ENCODE results near the gene VWCE.

The VWCE gene

DNA sequence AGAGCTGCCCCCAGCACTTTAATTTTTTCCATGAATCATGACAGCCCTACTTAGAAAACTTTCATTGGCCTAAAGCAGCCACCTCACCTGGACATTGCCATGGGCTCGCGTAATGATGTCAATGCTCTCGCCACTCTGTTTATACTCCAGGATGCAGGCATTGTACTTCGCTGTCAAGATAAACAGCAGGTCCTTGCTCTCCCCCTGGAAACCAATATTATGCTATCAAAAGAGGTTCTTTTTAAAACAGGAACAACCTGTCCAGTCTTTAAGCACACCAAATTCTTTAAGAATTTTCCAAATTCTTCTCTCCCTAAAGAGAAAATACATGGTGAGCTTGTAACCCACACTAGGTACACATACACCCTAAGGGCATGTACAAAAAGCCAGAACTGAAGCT is 34.8 kb upstream of the VWCE start:
- DNase-seq = no peak

DNA sequence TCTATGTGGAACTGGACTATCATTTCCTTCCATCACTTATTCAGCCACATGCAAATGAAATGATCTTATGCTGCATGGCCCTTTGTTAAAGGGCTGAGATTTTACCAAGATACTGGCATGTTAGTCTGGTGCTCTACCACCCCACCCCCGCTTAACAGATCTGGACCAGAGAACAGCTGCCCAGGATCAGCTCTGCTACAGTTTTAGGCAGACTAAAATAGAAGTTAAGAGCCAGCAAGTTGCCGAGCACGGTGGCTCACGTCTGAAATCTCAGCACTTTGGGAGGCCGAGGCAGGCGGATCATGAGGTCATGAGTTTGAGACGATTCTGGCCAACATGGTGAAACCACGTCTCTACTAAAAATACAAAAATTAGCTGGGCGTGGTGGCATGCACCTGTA is 33.2 kb upstream of the VWCE start:
- no peak for DNase-seq

DNA sequence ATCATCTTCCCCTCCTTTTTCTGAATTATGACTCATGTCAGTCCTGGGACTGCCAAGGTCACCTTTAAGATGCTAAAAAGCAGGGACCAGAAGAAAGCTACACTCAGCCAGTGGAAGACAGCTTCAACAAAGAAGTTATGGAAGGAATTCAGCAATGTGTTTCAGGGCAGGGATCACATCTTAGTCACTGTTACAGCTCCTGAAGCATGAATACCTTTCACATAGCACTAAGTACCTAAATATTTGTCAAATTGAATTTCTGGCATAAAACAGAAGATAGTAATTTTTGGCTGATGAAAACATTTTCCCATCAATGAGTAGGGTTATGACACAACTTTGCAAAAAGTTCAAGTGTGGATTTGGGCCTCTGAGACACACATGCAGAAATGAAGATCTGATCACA is 32.6 kb upstream of the VWCE start:
- no peak for DNase-seq

DNA sequence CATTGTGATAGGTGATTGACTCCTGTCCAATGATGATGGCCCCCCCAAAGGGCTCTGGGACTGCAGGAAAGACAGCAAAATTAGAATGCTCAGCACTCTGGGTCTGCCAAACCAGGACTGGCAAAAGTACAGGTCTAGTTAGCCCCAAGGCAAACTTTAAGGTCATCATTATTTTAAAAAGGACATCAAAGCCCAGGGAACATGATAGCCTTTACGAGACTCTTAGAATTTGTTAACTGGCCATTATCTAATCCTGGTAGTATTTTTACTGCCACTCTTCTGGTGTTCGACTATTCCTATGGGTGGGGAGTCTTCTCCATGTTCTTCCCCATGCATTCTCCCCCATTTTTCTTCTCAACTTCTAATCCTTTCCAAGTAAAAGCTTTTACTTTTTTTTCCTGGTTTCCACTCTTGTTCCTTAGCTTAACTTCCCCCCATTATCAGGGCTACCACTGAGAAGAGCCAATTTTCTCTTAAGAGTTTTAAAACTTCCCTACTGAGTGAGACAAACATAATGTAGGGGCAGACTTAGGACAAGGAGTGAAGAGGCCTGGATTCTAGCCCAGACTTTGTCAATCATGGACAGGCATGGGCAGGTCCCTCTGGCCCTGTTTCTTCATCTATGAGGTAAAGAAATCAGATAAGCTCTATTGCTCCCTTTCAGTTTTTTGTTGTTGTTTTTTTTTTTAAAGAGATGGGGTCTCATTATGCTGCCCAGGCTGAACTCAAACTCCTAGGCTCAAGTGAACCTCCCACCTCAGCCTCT is 30.7 kb upstream of the VWCE start:
- DNase-seq = no peak

DNA sequence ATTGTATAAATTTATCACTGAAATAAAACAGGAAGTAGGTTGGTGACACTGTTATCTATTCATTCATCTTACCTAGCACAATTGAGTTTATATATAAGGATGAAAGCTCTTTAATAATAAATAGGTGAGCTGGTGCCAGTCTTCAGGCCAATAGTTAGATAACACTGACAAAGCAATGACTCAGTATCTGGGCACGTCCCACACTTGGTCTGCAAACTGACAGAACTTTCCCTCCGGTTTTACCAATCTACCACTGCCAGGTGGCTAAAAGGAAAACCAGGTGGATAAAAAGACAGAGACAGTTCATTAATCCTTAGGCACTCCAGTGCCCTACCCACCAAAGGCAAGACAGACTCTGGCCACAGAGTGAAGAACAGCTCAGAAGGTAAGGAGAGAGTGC is 20.1 kb upstream of the VWCE start:
- no peak for DNase-seq

DNA sequence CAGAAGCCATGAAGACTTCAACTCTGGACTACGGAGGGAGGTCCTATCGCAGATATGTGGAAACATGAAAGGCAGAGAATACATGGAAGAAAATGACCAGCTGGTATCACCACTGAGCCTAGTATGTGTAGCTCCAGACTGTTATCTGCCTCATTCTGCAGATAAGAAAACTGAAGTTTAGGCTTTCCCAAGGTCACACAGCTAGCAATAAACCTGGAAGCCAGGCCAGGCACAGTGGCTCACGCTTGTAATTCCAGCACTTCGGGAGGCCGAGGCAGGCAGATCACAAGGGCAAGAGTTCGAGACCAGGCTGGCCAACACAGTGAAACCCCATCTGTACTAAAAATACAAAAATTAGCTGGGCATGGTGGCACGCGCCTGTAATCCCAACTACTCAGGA is 15.6 kb upstream of the VWCE start:
- no peak for DNase-seq

DNA sequence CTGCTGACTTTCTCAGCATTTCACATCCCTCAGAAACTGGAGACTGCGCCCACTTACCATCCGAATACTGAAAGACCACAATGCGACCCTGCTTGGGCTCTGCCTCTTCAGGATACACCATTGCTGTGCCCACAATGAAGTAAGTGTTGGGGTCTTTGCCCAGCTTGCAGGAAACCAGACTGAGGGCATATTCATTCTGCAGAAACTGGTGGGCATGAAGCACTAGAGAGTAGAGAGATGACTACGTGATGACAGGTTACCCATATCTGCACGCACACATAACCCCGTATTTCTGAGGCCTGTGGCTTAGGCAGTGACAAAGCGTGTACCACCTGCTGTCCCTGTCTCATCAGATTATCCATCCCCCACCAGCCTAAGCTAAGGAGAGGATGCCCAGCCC is 14.6 kb upstream of the VWCE start:
- DNase-seq = no peak

DNA sequence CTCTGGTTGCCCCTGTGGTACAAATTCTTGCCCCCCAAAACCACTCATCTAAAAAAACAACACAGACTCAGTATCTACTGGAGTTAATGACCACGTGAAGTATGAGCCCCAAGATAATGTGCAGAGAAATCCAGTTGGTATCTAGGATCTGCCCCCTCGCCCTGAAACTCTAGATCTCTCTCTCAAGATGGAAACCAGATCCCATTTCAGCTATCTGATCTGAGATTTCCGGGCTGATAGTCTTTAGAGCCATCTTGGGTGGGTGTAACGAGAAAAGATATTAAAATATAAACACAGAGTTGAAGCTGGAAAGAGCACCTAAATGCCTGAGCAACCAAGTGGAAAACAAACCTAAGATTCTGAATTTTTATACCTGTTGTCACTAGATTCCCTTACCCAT is 14.0 kb upstream of the VWCE start:
- no peak for DNase-seq

DNA sequence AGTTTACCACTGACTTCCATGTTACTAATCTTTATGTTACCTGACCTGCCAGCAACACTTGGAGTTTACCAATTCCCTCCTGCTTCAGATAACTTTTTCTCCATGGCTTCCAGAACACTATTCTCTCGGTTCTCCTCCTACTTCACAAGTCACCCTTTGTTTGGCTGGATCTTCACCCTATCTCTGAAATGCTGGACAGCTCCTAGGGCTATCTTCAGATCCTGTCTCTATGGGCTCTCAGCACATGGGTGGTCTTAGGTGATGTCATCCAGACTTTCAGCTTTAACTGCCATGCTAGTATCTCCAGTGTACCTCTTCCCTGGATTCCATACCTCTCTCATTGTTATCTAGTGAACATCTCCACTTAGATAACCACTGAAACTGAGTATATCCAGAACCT is 12.2 kb upstream of the VWCE start:
- DNase-seq = no peak

DNA sequence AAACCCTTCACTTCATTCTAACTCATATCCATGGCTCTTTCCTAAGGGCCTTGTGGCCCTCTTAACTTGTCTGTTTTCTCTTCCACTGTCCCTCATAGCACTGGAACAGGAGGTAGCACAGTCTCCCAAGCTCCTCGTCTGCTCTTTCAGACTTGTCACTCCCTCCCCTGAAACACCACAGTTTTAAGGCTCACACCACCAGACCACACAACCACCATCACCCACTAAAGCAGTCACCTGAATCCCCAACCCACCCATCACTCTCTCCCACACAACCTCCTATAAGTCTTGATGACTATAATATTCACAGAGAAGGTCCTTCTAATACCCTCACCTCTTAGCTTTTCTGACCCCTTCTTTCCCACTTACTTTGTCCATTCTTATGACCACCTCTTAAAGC is 11.1 kb upstream of the VWCE start:
- DNase-seq = no peak

DNA sequence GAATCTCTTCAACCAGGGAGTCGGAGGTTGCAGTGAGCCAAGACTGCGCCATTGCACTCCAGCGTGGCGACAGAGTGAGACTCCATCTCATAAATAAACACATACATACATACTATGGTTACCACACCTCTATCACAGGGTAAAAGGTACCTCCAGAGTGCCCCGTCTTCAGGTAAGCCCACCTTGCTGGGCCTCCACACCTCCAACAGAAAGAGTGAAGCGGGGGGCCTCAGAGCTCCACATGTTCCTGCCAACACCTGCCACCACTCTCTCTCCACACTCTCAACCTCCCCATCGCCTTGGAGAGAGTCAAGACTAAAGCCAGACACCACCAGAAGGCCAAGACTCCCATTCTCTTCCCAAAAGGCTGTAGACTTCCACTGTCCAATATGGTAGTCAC is 10.3 kb upstream of the VWCE start:
- DNase-seq = no peak

DNA sequence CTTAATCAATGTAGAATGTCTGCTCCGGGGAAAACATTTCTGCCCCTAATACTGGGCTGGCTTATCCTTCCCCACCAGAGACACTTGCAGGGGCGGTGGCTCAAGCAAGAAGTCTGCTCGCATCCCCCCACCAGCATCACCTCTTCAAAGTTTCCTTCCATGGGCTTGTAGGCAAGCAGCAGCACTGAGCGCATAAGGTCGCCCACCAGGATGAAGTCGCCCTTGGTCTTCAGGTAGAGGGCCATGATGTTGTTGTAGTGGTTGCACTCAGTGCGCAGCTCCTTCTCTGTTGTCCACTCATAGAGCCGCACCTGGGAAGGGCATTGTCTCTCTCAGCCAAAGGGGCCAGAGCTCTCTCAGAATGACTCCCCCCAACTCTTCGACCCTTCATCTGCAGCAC is 8.6 kb upstream of the VWCE start:
- no peak for DNase-seq

DNA sequence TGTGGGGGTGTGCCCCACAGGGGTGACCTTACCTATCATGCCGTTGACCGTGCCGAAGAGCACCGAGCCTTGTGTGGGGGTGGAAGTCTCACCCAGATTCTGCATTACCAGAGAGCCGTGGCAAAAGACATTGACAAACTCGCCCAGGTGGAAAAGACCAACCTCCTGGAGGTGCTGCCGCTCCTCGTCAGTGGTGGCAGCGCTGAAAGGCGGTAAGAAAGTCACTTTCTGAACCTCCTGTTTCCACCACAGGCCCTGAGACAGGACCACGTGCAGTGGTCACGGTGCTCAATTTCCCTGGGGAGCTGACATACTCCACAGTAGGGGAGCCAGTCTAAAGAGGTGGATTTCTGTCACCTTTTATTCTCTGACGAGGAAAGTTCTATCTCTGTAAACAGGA is 7.4 kb upstream of the VWCE start:
- DNase-seq = no peak

DNA sequence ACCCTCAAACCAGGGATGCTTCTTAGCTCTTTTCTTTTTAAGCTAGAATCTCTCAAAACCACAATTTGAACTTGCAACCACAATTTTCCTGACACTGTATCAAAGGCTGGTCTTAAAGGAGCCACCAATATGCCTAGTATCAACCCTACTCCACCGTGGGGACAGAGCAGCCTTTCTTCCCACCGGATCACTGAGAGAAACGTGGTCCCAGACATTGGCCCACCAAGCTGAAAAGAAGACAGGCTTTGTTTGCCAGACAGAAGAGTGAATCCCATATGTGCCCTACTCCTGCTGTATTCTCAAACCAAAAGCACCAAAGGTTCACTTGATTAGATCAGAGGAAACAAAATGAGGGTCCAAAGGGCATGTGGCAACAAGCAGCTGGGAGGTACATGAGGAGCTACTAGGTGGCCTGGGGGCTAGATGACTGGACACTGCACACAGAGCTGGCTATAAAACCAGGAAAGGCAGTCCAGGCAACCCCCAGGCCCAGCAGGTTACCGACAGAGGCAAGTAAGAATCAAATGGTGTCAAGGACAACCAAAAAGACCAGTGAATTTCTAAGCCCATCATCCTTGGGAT is 3.6 kb upstream of the VWCE start:
- no peak for DNase-seq

DNA sequence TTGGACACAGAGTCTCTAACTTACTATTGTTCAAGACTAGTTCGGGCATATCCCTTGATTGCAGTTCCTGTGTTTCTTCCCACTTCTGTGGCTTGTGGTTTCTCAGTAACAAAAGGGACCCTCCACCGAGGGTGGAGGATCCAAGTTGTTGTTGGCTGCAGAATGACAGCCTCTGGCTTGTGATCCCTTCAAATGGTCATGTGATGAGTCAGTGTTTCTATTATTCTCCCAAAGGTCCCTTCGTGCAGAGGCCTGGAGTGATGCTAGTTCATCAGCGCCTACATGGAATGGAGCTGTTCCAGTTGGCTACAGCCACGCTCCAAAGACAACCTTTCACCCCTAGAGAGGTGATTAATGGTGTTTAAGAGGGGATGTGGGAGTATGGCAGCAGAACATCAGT is 2.6 kb upstream of the VWCE start:
- no peak for DNase-seq

DNA sequence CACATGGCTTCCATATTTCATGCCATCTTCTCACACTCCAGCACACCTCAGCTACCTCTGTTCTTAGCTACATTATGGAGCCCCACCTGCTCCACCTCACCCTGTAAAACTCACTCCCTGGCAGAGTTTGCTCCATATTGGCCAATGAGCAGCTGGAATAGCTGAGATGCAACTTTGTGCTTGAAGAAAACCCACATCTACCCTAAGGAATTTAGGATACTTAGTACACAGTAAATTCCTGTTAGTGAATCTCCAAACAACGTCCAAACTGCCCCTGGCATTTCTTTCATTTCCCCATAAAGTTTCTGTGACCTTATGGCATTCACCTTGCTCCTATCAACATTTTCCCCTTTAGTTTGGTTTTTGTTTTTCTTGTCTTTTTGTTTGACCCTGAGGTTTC is 2.2 kb upstream of the VWCE start:
- no peak for DNase-seq

DNA sequence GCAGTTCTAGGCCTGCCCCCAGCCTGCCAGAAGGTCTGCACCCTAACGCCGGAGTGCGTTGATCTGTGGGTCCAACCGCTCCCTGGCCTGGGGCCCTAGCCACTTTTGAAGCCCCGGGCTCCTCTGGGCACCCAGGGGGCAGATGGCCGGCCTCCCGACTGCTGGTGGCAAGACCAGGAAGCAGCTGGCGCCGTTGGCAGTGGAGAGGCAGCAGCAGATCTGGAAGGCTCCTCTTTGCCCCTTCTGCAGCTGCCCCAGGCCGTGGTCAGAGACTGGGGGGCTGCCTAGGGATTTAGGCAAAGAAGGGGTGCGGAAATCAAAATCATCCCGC is 445 bp upstream of the VWCE start:
- no peak for DNase-seq

DNA sequence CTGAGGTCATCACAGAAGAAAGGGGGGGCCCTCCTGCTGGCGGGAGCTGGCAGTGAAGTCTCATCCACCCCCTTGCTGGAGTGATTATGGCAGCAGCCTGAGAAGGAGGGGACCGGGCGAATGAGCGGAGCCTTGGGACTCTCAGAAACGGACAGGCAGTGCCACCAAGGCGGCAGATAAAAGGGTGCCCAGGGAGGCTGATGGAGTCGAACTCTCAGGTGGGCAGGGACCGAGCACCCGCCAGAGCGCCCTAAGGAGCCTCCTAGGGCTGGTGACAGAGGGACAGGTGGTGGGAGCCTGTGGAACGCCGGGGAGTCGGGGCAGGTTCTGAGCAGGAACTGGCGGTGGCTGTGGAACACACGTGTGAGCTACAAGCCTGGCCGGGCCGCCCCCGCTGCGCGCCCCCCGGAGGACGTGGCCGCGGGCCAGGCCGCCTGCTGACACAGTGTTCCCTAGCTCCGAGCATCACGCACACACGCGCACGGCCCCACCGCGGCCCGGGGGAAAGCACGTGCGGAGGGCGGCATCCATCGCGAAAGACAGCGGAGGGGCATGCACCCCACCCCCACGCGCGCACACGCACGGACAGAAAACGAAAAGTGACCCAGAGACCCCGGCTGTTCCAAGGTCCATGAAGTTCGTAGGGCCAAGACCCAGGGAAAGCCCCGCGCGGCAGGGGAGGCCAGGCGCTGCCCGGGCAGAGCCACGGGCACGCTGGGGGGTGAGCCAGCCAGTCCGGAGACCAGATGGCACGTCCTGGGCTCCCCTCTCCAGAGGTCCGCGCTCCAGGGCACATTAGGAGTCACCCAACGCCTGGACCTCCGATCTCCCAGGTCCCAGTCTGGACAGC is 1.0 kb downstream of the VWCE start:
- DNase-seq = peak; percentile 7

DNA sequence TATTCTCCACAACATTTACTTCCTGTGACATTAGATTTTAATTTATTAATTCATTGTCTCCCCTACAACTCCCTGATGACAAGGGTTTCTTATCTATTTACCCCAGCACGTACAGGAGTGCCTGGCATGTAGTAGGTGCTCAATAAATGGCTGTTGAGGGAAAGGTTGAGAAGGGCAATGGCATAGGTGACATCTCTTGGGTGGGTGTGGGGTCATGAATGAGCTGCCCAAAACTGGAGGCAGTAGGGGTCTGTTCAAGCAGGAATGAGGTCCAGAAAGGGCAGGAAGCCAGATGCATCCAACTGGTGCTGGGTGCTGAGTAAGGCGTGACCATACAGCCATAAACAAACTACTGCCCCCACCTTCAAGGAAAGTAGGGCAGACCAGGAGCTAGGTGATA is 2.8 kb downstream of the VWCE start:
- DNase-seq = no peak

DNA sequence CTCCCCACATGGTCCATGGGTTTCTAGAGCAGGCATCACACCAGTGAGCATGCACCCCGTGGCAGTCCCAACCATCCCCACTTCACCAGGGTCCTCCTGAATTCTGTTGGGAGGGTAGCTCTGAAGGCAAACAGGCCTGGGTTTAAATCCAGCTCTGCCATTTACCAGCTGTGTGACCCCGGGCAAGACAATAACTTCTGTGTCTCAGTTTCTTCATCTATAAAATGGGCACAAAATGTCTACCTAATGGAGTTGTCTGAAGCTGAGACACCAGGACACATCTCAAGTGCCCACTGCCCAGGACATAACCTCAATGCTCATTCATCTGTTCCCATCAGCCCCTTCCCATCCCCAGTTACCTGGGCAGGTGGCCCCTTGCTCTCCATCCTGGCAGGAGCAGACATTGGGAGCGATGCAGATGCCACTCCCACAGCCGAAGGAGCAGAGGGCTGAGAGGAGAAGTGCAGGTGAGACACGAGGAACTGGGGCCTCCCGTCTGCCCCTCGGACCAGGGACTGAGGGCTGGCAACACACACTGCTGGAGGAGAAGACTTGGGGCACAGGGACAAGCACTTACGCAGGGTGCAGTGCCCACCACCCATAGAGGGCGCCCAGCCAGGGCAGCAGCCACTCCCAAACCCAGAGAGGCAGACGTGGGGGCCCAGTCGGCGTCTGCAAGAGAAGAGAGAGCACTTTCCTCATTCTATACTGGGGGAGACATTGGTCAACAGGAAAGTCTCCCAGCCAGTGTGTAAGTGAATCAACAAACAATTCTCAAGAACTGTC is 4.0 kb downstream of the VWCE start:
- DNase-seq = no peak

DNA sequence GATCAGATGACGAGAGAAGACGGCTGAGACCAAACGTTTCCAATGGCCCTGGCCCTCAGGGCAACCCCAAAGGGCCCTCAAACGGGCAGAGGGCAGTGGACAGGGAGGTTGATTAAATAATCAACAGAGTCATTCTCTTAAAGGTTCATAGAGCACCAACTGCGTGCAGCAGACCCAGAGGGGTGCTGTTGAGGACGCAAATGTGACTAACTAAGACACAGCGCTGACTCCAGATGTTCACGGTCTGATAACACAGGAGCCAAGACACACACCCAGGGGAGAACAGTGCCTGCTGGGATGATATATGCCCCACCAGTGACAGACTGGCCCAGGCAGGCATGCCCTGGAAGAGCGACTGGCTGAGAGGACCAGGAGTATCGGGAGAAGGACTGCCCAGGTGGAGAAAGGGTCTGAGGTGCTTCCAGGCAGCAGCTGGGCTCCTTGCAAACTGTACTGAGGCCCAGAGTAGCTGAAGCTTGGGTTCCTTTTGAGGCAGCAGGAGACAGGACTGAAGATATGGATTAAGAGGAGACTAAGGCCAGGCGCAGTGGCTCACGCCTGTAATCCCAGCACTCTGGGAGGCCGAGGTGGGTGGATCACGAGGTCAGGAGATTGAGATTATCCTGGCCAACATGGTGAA is 7.7 kb downstream of the VWCE start:
- DNase-seq = no peak

DNA sequence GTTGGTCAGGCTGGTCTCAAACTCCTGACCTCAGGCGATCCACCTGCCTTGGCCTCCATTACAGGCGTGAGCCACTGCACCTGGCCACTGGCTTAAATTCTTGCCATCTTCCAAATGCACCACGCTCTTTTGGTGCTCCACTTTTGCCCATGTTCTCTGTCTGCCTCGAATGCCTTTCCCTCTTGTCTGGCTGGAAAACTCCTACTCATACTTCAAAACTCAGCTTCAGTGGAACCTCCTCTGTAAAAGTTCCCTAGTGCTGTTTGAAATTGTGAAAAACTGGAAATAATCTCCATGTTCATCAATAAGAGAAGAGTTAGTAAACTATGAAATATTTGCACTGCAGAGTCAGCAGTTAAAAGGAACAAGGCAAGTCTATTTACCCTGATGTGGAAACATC is 11.5 kb downstream of the VWCE start:
- DNase-seq = no peak
